Brain microvascular endothelial cell (primary cell): ENCODE data around the gene KCNIP3.

Source experiments
- DNase-seq: peaks from one replicate; pipeline ENCODE4 v3.0.0-alpha.2; 2020
- H3K27ac ChIP-seq: fragments of 250-450 bp; sonication (Bioruptor Pico); 2 replicates; pipeline ENCODE4 v1.5.1; 2020; ENCODE audit warnings: mild to moderate bottlenecking, moderate library complexity
- H3K27me3 ChIP-seq: fragments of 250-450 bp; sonication (Bioruptor Pico); replicated peaks from 2 replicates; pipeline ENCODE4 v1.5.1; 2020; ENCODE audit warnings: mild to moderate bottlenecking
- H3K36me3 ChIP-seq: fragments of 250-450 bp; sonication (Bioruptor Pico); replicated peaks from 2 replicates; pipeline ENCODE4 v1.5.1; 2020; ENCODE audit warnings: mild to moderate bottlenecking
- H3K4me3 ChIP-seq: 2 replicates; pipeline ENCODE4 v1.5.1; 2011; ENCODE audit warnings: low read depth, mild to moderate bottlenecking, control low read depth, low read length, moderate library complexity
- CTCF ChIP-seq: IDR thresholded peaks from 2 replicates; pipeline ENCODE4 v1.5.1; 2011; ENCODE audit warnings: low read depth, mild to moderate bottlenecking, moderate library complexity, low read length, control low read depth, inconsistent platforms; ENCODE audit errors: missing control alignments
- in situ Hi-C: cut with HindIII; loops from 2 replicates; pipeline ENCODE4 v1.10.0; 2017; ENCODE audit warnings: low sequenced_read_pairs, low pct_ligation_motif_present

Gene KCNIP3

DNA sequence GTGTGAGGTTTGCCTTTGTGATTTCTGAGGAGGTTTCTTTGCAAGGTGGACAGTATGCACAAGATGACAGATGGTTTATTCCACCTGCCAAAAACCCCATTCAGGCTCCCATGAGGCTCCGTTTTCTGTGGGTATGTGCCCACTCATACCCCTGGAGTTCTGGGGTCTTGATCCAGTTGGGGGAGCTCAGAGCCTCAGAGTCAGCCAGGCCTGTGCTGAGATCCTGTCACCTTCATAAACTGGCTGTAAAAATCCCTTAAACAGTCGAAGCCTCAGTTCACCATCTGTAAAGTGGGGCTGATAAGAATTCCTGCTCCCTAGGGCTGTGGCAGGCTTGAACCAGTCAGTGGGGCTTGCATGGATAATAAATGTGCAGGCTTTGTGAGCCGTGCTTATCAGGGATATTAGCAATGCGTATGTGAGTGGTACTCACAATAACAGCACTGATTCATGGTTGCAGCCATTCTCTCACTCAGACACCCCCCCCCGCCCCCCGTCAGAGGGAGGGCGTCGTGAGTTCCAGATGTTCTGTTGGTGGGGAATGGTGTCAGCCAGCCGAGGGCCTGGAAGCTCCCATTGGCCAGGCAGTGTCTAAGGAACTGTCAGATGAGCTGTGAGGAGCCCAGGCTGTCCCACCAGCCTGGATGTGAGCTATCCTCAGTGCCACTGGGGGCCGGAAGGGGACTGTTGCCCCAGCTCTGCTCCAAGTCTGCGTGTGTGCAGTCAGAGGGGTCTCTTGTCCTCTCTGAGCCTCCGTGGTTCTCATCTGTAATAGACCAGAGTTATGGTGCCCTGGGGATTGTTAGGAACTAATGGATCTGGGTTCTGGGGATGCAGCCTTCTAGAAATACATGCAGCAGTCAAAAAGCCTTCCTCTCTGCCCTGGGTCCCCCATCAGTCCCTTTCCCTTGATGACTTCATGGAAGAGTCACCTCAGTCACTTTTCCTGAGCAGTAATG, 51.7 kb downstream of the KCNIP3 start:
- H3K36me3 ChIP-seq = no peaks in the 10 kb centered on the region
- in situ Hi-C loops = no loop called here
- no peak overlapping the region for H3K4me3 ChIP-seq
- TF ChIP-seq CTCF = no peak
- DNase-seq = no peak
- H3K27ac ChIP-seq = no peak overlapping the region
- H3K27me3 ChIP-seq = peaks cover 14% of the 10 kb centered on the region

DNA sequence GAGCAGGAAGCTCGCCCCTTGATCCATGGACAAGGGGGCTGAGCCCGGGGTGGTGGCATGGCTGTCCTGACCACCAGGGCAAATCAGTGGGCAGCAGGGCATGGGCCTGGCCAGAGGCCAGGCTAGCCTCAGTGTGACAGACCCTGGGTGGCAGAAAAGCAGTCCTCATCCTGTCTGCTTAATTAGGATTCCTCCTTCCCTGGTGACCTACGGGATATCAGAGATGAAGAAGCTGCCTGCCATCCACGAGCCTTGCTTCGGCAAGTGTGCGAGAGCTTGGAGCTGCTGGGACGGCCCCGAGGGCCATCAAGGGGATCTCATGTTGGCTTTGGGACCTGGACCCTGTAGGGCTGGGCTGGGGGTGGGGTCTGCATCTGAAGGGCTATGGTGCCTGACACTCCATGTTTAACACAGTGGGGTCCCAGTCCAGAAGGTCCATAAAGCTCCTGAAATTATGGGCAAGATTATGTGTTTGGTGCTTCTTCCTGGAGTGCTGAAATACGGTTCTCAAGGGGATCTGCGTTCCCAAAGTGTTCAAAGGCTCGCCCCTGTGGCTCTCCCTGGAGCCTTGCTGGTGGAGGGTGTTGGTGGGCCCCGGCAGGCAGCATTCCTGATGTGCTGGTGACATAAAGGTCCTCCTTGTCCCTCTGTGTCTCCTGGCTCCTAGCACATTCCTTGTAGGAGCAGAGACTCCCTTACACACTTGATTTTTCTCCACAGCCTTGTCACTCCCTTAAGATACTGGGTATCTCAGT, 52.6 kb downstream of the KCNIP3 start:
- TF ChIP-seq CTCF = no peak
- no peak for DNase-seq
- Histone ChIP-seq H3K36me3 (no peaks in the 10 kb centered on the region), H3K27ac (no peak overlapping the region), H3K4me3 (no peak overlapping the region), H3K27me3 (peaks cover 11% of the 10 kb centered on the region)
- in situ Hi-C loops = no loop called here

GRCh38 chr2:95350368-95350767, 53.2 kb downstream of the KCNIP3 start:
- H3K27ac ChIP-seq = no peak overlapping the region
- in situ Hi-C loops = no loop called here
- H3K27me3 ChIP-seq = peaks cover 11% of the 10 kb centered on the region
- no peaks in the 10 kb centered on the region for H3K36me3 ChIP-seq
- no peak for DNase-seq
- TF ChIP-seq CTCF = no peak
- no peak overlapping the region for H3K4me3 ChIP-seq

DNA sequence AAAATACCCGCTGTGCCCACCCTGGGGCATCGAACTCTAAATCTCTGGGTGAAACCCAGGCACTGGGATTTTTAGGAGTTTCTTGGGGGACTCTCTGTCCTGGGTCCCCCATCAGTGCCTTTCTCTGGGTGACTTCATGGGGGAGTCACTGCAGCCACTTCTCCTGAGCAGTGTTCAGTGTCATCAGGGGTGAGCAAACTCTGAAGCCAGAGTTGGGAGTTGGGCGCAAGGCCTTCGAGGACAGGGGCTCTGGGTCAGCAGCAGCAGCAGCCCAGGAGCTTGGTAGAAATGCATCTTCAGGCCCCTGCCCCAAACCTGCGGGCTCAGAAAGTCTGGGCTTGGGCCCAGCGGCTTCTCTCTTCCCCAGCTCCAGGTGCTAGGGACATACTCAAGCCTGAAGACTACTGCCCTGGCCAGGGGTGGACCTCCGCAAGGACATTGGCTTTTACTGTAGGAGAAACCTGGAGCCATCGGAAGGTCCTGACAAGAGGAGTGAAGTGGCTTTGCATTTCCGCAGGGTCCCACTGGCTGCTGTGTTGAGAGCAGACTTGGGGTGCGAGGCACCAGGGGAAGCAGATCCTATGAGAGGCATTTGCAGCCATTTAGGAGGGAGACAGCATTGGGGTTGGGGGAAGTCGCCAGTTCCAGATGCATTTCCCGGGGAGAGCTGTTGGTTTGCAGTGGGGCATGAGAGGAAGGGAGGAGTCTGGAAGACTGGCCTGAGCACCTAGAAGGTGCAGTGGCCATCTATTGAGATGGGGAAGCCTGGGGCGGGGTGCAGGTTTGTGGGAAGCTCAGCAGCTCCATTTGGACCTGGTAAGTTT, 53.8 kb downstream of the KCNIP3 start:
- TF ChIP-seq CTCF = no peak
- Histone ChIP-seq H3K36me3 (no peaks in the 10 kb centered on the region), H3K4me3 (no peak overlapping the region), H3K27ac (no peak overlapping the region), H3K27me3 (peaks cover 11% of the 10 kb centered on the region)
- no peak for DNase-seq
- in situ Hi-C loops = no loop called here

- Histone ChIP-seq H3K27me3 (peaks cover 11% of the 10 kb centered on the region), H3K4me3 (no peak overlapping the region), H3K36me3 (no peaks in the 10 kb centered on the region), H3K27ac (no peak overlapping the region)
- in situ Hi-C loops = no loop called here
- no peak for TF ChIP-seq CTCF
- no peak for DNase-seq
These were observed 54.4 kb downstream of the KCNIP3 start for GRCh38 chr2:95351598-95351915.
